A549 (cell line): ENCODE data around the gene FGF4. TPM values are rescaled to one million over a fixed set of nuclear protein-coding genes. Genes with fewer than 3 reads are reported as not detected.

Experiments
- ATAC-seq, 2 experiments: fragments of 200-7000 bp in 1 of 2; fragments of >200 bp in 1 of 2; cut with Nextera tagmentation in 1 of 2; cut with Tn5 transposase in 1 of 2; 3 replicates each; pipeline versions ENCODE4 v1.8.0 to v1.9.1; 2018 to 2020; ENCODE audit warnings: mild to moderate bottlenecking in 1 of 2, moderate library complexity in 1 of 2
- CTCF ChIA-PET: fragments of 300-600 bp; sonication (Branson Sonifier 250); formaldehyde crosslinking; extraction: SDS; loops from one replicate; lab custom pipeline; 2021; ENCODE audit warnings: antibody characterized with exemption, inconsistent platforms; lab: Yijun Ruan, JAX
- POLR2A ChIA-PET: fragments of 350-600 bp; formaldehyde crosslinking; extraction: SDS; loops from one replicate; lab custom pipeline; 2021; ENCODE audit warnings: antibody characterized with exemption, inconsistent platforms; lab: Yijun Ruan, JAX
- DNase-seq, 2 experiments: peaks; one replicate each; pipeline versions ENCODE4 v3.0.0 to v3.0.0-alpha.2; 2011 to 2016; ENCODE audit warnings: low read depth in 1 of 2, low spot score in 1 of 2
- FAIRE-seq: peaks from 2 replicates; lab custom pipeline; 2011; peaks lifted over from hg19 to GRCh38; lab: Jason Lieb, UNC
- H3K27ac ChIP-seq, 2 experiments: fragments of >200 bp; sonication (Bioruptor Twin); formaldehyde crosslinking; 3 replicates each; pipeline ENCODE4 v1.5.1; 2016 to 2017
- H3K4me1 ChIP-seq: fragments of >200 bp; sonication (Bioruptor Twin); formaldehyde crosslinking; 3 replicates; pipeline ENCODE4 v1.6.1; 2016
- H3K4me2 ChIP-seq: fragments of >200 bp; sonication (Bioruptor Twin); formaldehyde crosslinking; 3 replicates; pipeline ENCODE4 v1.6.1; 2016
- H3K4me3 ChIP-seq: fragments of >200 bp; sonication (Bioruptor Twin); formaldehyde crosslinking; 3 replicates; pipeline ENCODE4 v1.5.1; 2016
- H3K9me3 ChIP-seq: fragments of >200 bp; sonication (Bioruptor Twin); formaldehyde crosslinking; 3 replicates; pipeline ENCODE4 v1.6.1; 2016
- BHLHE40 ChIP-seq: IDR thresholded peaks from 2 replicates; pipeline ENCODE4 v1.6.1; 2012; ENCODE audit warnings: low read depth, low read length, inconsistent platforms
- CHD2 ChIP-seq: fragments of 150-350 bp; IDR thresholded peaks from 2 replicates; pipeline ENCODE4 v1.6.1; 2014; ENCODE audit warnings: low read length; ENCODE audit not compliant: partially characterized antibody
- CHD4 ChIP-seq: fragments of 200-600 bp; sonication (generic); IDR thresholded peaks from 2 replicates; pipeline ENCODE4 v1.6.1; 2016; ENCODE audit warnings: antibody characterized with exemption, mild to moderate bottlenecking, borderline replicate concordance
- EHMT2 ChIP-seq: fragments of 200-600 bp; sonication (generic); IDR thresholded peaks from 2 replicates; pipeline ENCODE4 v1.6.1; 2016; ENCODE audit warnings: antibody characterized with exemption, low read depth, mild to moderate bottlenecking, moderate library complexity
- EP300 ChIP-seq, 2 experiments: fragments of >200 bp; sonication (Bioruptor Twin); formaldehyde crosslinking; IDR thresholded peaks; 2 replicates in 1 of 2; 3 replicates in 1 of 2; pipeline ENCODE4 v1.6.1; 2016 to 2017
- ESRRA ChIP-seq: fragments of 150-350 bp; IDR thresholded peaks from 2 replicates; pipeline ENCODE4 v1.6.1; 2014; ENCODE audit warnings: mild to moderate bottlenecking, low read length, borderline replicate concordance
- FOSL2 ChIP-seq, 2 experiments: fragments of 450-650 bp in 1 of 2; fragments of >200 bp in 1 of 2; sonication (Bioruptor Twin) in 1 of 2; formaldehyde crosslinking; IDR thresholded peaks; 2 replicates each; pipeline versions ENCODE4 v1.5.0 to v1.6.1; 2016 to 2020; ENCODE audit warnings: mild to moderate bottlenecking in 1 of 2, moderate library complexity in 1 of 2
- GATA3 ChIP-seq: IDR thresholded peaks from 2 replicates; pipeline ENCODE4 v1.6.1; 2012; ENCODE audit warnings: borderline replicate concordance
- HOXA7 ChIP-seq: fragments of 250-450 bp; sonication (Bioruptor Pico); IDR thresholded peaks from 2 replicates; pipeline ENCODE4 v1.5.0; 2020; ENCODE audit warnings: mild to moderate bottlenecking, moderate library complexity
- HOXB13 ChIP-seq: fragments of 250-450 bp; sonication (Bioruptor Pico); IDR thresholded peaks from 2 replicates; pipeline ENCODE4 v1.5.0; 2020; ENCODE audit warnings: low read depth, mild to moderate bottlenecking, moderate library complexity
- HOXB5 ChIP-seq: fragments of 250-450 bp; sonication (Bioruptor Pico); IDR thresholded peaks from 2 replicates; pipeline ENCODE4 v1.5.0; 2020; ENCODE audit warnings: mild to moderate bottlenecking, moderate library complexity
- JUNB ChIP-seq: fragments of >200 bp; sonication (Bioruptor Twin); formaldehyde crosslinking; IDR thresholded peaks from 2 replicates; pipeline ENCODE4 v1.6.1; 2016
- MAZ ChIP-seq: fragments of 150-350 bp; IDR thresholded peaks from 2 replicates; pipeline ENCODE4 v1.6.1; 2014; ENCODE audit warnings: antibody characterized with exemption, low read depth, low read length, borderline replicate concordance
- NFE2L2 ChIP-seq: fragments of 150-350 bp; conservative IDR thresholded peaks from 2 replicates; pipeline ENCODE4 v1.6.1; 2014; ENCODE audit warnings: low read length
- POLR2AphosphoS2 ChIP-seq: conservative IDR thresholded peaks from 2 replicates; pipeline ENCODE4 v1.6.1; 2012; ENCODE audit warnings: low read length, improper control_type of control experiment, inconsistent platforms
- RNF2 ChIP-seq: fragments of 200-600 bp; sonication (generic); IDR thresholded peaks from 2 replicates; pipeline ENCODE4 v1.6.1; 2016; ENCODE audit warnings: low read depth, mild to moderate bottlenecking, antibody characterized with exemption, moderate library complexity, borderline replicate concordance
- SMC3 ChIP-seq: fragments of >200 bp; sonication (Bioruptor Twin); formaldehyde crosslinking; IDR thresholded peaks from 3 replicates; pipeline ENCODE4 v1.6.1; 2018; ENCODE audit warnings: inconsistent platforms
- ZC3H11A ChIP-seq: fragments of 450-650 bp; IDR thresholded peaks from 2 replicates; pipeline ENCODE4 v1.6.1; 2014; ENCODE audit warnings: antibody characterized with exemption, mild to moderate bottlenecking
- ZFP36 ChIP-seq: fragments of 450-650 bp; IDR thresholded peaks from 2 replicates; pipeline ENCODE4 v1.6.1; 2014; ENCODE audit warnings: borderline replicate concordance; ENCODE audit not compliant: partially characterized antibody
- ZNF302 ChIP-seq: fragments of 250-450 bp; sonication (Bioruptor Pico); IDR thresholded peaks from 2 replicates; pipeline ENCODE4 v1.9.0; 2021; ENCODE audit warnings: inconsistent platforms, mild to moderate bottlenecking, moderate library complexity
- ZSCAN20 ChIP-seq: fragments of 250-450 bp; sonication (Bioruptor Pico); IDR thresholded peaks from 2 replicates; pipeline ENCODE4 v1.8.0; 2022; ENCODE audit warnings: mild to moderate bottlenecking, moderate library complexity
- WGBS: methylation state at CpG from one replicate; pipeline ENCODE4 v1.1.6; 2017; ENCODE audit errors: missing lambda C conversion rate; 5-methylcytosine and 5-hydroxymethylcytosine counted together
- polyA plus RNA-seq, 4 experiments: library from polyadenylated mRNA; depleted of rRNA in 3 of 4; stranded (reverse); fragments of >200 nt; fragmentation: RNase III in 1 of 4; extraction: RNeasy Plus Mini Kit Qiagen cat#74134 plus additional on column Dnase treatment in 1 of 4; gene quantifications; 2 replicates in 3 of 4; 3 replicates in 1 of 4; pipeline ENCODE4 v1.2.3, GENCODE V29; 2011 to 2017
- TF ChIP-seq, protein P1 (sequence below): fragments of 150-350 bp; IDR thresholded peaks from 2 replicates; pipeline ENCODE4 v1.6.1; 2014; ENCODE audit warnings: low read depth, mild to moderate bottlenecking, low read length
- TF ChIP-seq, protein P2 (sequence below): fragments of 200-600 bp; sonication (generic); IDR thresholded peaks from 2 replicates; pipeline ENCODE4 v1.6.1; 2016; ENCODE audit warnings: antibody characterized with exemption, mild to moderate bottlenecking, moderate library complexity
- TF ChIP-seq, protein P3 (sequence below): fragments of >200 bp; sonication (Bioruptor Twin); formaldehyde crosslinking; IDR thresholded peaks from 2 replicates; pipeline ENCODE4 v1.6.1; 2016
- TF ChIP-seq, protein P4 (sequence below): IDR thresholded peaks from 2 replicates; pipeline ENCODE4 v1.6.1; 2012; ENCODE audit warnings: low read depth, borderline replicate concordance
- TF ChIP-seq, protein P5 (sequence below): IDR thresholded peaks from 2 replicates; pipeline ENCODE4 v1.6.1; 2012
- TF ChIP-seq, protein P6 (sequence below): fragments of 450-650 bp; IDR thresholded peaks from 2 replicates; pipeline ENCODE4 v1.6.1; 2014; ENCODE audit warnings: antibody characterized with exemption
- TF ChIP-seq, protein P7 (sequence below): fragments of >200 bp; sonication (Bioruptor Twin); formaldehyde crosslinking; IDR thresholded peaks from 3 replicates; pipeline ENCODE4 v1.6.1; 2016

FGF4 gene
- polyA plus RNA-seq, 2 of the 4 experiments (the other 2 are of a cell fraction), result not detected

DNA sequence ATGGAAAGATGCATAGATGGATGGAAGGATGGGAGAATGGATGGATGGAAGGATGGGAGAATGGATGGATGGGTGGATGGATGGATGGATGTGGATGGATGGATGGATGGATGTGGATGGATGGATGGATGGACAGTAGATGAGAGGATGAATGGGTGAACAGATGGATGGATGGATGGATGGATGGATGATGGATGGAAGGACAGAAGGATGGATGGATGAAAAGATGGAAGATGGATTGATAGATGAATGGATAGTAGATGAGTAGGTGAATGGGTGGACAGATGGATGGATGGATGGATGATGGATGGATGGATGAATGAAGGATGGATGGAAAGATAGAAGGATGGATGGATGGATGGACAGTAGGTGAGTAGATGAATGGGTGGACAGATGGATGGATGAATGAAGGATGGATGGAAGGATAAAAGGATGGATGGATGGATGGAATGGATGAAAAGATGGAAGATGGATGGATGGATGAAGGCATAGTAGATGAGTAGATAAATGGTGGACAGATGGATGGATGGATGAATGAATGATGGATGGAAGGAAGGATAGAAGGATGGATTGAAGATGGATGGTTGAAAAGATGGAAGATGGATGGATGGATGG is 28.6 kb upstream of the FGF4 start (continued):
- TF ChIP-seq, protein P1, sequence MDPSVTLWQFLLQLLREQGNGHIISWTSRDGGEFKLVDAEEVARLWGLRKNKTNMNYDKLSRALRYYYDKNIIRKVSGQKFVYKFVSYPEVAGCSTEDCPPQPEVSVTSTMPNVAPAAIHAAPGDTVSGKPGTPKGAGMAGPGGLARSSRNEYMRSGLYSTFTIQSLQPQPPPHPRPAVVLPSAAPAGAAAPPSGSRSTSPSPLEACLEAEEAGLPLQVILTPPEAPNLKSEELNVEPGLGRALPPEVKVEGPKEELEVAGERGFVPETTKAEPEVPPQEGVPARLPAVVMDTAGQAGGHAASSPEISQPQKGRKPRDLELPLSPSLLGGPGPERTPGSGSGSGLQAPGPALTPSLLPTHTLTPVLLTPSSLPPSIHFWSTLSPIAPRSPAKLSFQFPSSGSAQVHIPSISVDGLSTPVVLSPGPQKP, result no peak
- TF ChIP-seq, protein P2, sequence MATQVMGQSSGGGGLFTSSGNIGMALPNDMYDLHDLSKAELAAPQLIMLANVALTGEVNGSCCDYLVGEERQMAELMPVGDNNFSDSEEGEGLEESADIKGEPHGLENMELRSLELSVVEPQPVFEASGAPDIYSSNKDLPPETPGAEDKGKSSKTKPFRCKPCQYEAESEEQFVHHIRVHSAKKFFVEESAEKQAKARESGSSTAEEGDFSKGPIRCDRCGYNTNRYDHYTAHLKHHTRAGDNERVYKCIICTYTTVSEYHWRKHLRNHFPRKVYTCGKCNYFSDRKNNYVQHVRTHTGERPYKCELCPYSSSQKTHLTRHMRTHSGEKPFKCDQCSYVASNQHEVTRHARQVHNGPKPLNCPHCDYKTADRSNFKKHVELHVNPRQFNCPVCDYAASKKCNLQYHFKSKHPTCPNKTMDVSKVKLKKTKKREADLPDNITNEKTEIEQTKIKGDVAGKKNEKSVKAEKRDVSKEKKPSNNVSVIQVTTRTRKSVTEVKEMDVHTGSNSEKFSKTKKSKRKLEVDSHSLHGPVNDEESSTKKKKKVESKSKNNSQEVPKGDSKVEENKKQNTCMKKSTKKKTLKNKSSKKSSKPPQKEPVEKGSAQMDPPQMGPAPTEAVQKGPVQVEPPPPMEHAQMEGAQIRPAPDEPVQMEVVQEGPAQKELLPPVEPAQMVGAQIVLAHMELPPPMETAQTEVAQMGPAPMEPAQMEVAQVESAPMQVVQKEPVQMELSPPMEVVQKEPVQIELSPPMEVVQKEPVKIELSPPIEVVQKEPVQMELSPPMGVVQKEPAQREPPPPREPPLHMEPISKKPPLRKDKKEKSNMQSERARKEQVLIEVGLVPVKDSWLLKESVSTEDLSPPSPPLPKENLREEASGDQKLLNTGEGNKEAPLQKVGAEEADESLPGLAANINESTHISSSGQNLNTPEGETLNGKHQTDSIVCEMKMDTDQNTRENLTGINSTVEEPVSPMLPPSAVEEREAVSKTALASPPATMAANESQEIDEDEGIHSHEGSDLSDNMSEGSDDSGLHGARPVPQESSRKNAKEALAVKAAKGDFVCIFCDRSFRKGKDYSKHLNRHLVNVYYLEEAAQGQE, result no peak
- TF ChIP-seq SMC3, result no peak

DNA sequence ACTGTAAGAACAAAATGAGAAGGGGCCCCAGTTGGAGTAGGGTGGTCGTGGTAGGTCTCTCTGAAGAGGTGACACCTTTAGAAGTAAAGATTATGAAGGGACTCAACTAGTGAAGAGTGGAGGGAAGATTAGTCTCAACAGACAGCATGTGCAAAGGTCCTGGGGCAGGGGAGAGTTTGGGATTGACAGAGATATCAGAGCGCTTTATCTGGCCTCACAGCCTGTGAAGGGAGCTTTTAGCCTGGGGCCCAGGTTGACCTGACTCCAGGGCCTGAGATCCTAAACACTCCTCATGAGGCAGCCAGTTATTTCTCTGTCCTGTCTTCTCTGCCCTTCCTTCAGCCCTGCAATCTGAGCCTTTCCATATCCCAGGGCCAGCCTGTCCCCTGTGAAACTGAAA is 27.9 kb upstream of the FGF4 start:
- ChIA-PET POLR2A (no interaction called here), CTCF (interaction anchor here (0.8 to 1.1 kb wide), 2 partner anchors 9 to 25 kb away, joined by 3 read pairs; no protein-coding TSS in a partner anchor)
- TF ChIP-seq HOXA7, result no peak
- TF ChIP-seq HOXB5, result no peak
- TF ChIP-seq ZC3H11A, result no peak
- TF ChIP-seq SMC3, result no peak
- TF ChIP-seq POLR2AphosphoS2, result no peak
- TF ChIP-seq ZNF302 (CRISPR knock-in tag), result no peak
- no peak for TF ChIP-seq MAZ
- no peak for TF ChIP-seq ZSCAN20 (CRISPR knock-in tag)
- no peak for TF ChIP-seq GATA3
- TF ChIP-seq JUNB, result no peak
- TF ChIP-seq, protein P3, sequence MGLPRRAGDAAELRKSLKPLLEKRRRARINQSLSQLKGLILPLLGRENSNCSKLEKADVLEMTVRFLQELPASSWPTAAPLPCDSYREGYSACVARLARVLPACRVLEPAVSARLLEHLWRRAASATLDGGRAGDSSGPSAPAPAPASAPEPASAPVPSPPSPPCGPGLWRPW, result no peak
- TF ChIP-seq EHMT2, result no peak
- no peak for TF ChIP-seq CHD2
- no peak for TF ChIP-seq ZFP36
- no peak for TF ChIP-seq HOXB13 (CRISPR knock-in tag)
- no peak for TF ChIP-seq EP300 (IDR thresholded peaks at IDR 0.05)
- no peak for TF ChIP-seq NFE2L2
- no peak for TF ChIP-seq BHLHE40
- 45% methylated on average over 2 of the region's 2 CpGs for WGBS
- DNase-seq (no peak), ATAC-seq (no peak), FAIRE-seq (no peak)
- Histone ChIP-seq H3K27ac (no peak overlapping the region), H3K4me2 (no peak overlapping the region), H3K4me3 (no peak overlapping the region), H3K4me1 (no peaks in the 10 kb centered on the region), H3K9me3 (no peaks in the 10 kb centered on the region; the same call in 2 of the 3 replicates)

DNA sequence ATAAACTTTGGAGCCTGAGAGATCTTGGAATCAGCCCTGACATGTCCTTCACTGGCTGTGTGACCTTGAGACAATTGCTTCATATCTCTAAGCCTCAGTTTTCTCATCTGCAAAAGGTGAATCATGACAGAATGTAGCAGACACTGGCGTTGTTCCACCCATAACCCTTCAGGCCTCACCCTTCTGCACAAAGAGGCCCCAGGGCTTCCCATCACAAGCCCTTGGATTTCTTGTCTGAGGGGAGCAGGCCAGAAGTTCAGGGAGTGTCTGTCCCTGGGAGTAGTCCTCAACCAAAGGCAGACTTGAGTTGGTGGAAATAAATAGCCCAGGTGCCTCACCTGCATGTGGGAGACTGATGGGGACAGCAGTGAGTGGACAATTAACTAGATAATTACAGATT is 27.4 kb upstream of the FGF4 start:
- DNase-seq, result no peak
- no peak for FAIRE-seq
- ChIA-PET CTCF (interaction anchor here (1.1 kb wide), 1 partner anchor 9 kb away, joined by 3 read pairs; no protein-coding TSS in a partner anchor), POLR2A (no interaction called here)
- no peak overlapping the region for H3K4me2 ChIP-seq
- H3K9me3 ChIP-seq, result no peaks in the 10 kb centered on the region; the same call in 2 of the 3 replicates
- no peak overlapping the region for H3K27ac ChIP-seq
- no peaks in the 10 kb centered on the region for H3K4me1 ChIP-seq
- WGBS, result 0% methylated on average over 1 of the region's 1 CpG
- H3K4me3 ChIP-seq, result no peak overlapping the region
- no peak for ATAC-seq
- TF ChIP-seq CHD4, result no peak
- no peak for TF ChIP-seq RNF2
- no peak for TF ChIP-seq GATA3
- TF ChIP-seq, protein P4, sequence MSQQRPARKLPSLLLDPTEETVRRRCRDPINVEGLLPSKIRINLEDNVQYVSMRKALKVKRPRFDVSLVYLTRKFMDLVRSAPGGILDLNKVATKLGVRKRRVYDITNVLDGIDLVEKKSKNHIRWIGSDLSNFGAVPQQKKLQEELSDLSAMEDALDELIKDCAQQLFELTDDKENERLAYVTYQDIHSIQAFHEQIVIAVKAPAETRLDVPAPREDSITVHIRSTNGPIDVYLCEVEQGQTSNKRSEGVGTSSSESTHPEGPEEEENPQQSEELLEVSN, result no peak
- TF ChIP-seq, protein P5, sequence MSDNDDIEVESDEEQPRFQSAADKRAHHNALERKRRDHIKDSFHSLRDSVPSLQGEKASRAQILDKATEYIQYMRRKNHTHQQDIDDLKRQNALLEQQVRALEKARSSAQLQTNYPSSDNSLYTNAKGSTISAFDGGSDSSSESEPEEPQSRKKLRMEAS, result no peak
- TF ChIP-seq, protein P6, sequence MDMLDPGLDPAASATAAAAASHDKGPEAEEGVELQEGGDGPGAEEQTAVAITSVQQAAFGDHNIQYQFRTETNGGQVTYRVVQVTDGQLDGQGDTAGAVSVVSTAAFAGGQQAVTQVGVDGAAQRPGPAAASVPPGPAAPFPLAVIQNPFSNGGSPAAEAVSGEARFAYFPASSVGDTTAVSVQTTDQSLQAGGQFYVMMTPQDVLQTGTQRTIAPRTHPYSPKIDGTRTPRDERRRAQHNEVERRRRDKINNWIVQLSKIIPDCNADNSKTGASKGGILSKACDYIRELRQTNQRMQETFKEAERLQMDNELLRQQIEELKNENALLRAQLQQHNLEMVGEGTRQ, result no peak
- no peak for TF ChIP-seq ZFP36
- no peak for TF ChIP-seq ESRRA
- no peak for TF ChIP-seq FOSL2 (IDR thresholded peaks at IDR 0.05)
- no peak for TF ChIP-seq FOSL2 (CRISPR knock-in tag; IDR thresholded peaks at IDR 0.05)
- TF ChIP-seq, protein P7, sequence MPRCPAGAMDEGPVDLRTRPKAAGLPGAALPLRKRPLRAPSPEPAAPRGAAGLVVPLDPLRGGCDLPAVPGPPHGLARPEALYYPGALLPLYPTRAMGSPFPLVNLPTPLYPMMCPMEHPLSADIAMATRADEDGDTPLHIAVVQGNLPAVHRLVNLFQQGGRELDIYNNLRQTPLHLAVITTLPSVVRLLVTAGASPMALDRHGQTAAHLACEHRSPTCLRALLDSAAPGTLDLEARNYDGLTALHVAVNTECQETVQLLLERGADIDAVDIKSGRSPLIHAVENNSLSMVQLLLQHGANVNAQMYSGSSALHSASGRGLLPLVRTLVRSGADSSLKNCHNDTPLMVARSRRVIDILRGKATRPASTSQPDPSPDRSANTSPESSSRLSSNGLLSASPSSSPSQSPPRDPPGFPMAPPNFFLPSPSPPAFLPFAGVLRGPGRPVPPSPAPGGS, result no peak
- no peak for TF ChIP-seq HOXB13 (CRISPR knock-in tag)
